Measurements from ENCODE around the gene TMEM236. TPM values are rescaled to one million over a fixed set of nuclear protein-coding genes. Genes with fewer than 3 reads are reported as not detected.

TMEM236 gene
- total and polyA plus RNA-seq, 9 of the 15 experiments (the other 6 are each of a cell fraction or from before 2014, with no cell fraction given): 0.04 to 0.13 (median 0.04) TPM; not detected in 4

- intact Hi-C loops (cut with micrococcal nuclease): no loop called here
- H3K27me3 ChIP-seq (ENCODE audit: control insufficient read depth in 2 of 2, insufficient read depth in 2 of 2, low read length in 2 of 2): peaks cover 20 to 55% of the 10 kb centered on the region in 2 experiments; a peak in 3 of 5 replicates
- H3K9ac ChIP-seq (ENCODE audit: insufficient read depth in 1 of 2, low read depth in 2 of 2, low read length in 2 of 2): no peak overlapping the region
- no peak overlapping the region for H3K4me3 ChIP-seq
- no peak overlapping the region for H3K27ac ChIP-seq (ENCODE audit: extremely low read depth, low read depth, low read length)
- H4K20me1 ChIP-seq (replicated peaks; ENCODE audit: control insufficient read depth, insufficient read depth, low read length): 0 out of 2 replicates have a peak, but pooled peaks cover 3% of the 10 kb centered on the region
- 0% methylated on average over 5 of the region's 5 CpGs for WGBS (ENCODE audit: insufficient coverage, low coverage, missing lambda C conversion rate)
- ATAC-seq: no peak
- no peaks in the 10 kb centered on the region for H3K36me3 ChIP-seq (ENCODE audit: control insufficient read depth, insufficient read depth, low read length)
- no peaks in the 10 kb centered on the region for H3K79me2 ChIP-seq (ENCODE audit: control insufficient read depth, insufficient read depth, low read length)
- H3K4me1 ChIP-seq (replicated peaks in 1 of 2; ENCODE audit: control insufficient read depth in 2 of 2, insufficient read depth in 2 of 2, low read length in 2 of 2): no peaks in the 10 kb centered on the region
- ChIA-PET POLR2A (interaction anchor here (0.6 kb wide), 1 partner anchor 156 kb away, joined by 3 read pairs; no protein-coding TSS in a partner anchor), CTCF (ENCODE audit: low intra/inter-chr PET ratio) (no interaction called here)
- no peak for DNase-seq (ENCODE audit: extremely low read depth in 1 of 4, low spot score in 3 of 4)
- H2AFZ ChIP-seq (ENCODE audit: low read depth, low read length): no peak overlapping the region
- H3K9me3 ChIP-seq (replicated peaks; ENCODE audit: control insufficient read depth, insufficient read depth, low read depth, low read length): no peaks in the 10 kb centered on the region
- no peak for FAIRE-seq
- BruUV-seq (replicated peaks): no TSS peak
- no peak overlapping the region for H3K4me2 ChIP-seq (ENCODE audit: insufficient read depth, low read length)
- no peaks in the 10 kb centered on the region for H3K9me1 ChIP-seq (ENCODE audit: control insufficient read depth, insufficient read depth, low read length)
- in situ Hi-C loops (cut with MboI): no loop called here
- TF ChIP-seq, protein P1, sequence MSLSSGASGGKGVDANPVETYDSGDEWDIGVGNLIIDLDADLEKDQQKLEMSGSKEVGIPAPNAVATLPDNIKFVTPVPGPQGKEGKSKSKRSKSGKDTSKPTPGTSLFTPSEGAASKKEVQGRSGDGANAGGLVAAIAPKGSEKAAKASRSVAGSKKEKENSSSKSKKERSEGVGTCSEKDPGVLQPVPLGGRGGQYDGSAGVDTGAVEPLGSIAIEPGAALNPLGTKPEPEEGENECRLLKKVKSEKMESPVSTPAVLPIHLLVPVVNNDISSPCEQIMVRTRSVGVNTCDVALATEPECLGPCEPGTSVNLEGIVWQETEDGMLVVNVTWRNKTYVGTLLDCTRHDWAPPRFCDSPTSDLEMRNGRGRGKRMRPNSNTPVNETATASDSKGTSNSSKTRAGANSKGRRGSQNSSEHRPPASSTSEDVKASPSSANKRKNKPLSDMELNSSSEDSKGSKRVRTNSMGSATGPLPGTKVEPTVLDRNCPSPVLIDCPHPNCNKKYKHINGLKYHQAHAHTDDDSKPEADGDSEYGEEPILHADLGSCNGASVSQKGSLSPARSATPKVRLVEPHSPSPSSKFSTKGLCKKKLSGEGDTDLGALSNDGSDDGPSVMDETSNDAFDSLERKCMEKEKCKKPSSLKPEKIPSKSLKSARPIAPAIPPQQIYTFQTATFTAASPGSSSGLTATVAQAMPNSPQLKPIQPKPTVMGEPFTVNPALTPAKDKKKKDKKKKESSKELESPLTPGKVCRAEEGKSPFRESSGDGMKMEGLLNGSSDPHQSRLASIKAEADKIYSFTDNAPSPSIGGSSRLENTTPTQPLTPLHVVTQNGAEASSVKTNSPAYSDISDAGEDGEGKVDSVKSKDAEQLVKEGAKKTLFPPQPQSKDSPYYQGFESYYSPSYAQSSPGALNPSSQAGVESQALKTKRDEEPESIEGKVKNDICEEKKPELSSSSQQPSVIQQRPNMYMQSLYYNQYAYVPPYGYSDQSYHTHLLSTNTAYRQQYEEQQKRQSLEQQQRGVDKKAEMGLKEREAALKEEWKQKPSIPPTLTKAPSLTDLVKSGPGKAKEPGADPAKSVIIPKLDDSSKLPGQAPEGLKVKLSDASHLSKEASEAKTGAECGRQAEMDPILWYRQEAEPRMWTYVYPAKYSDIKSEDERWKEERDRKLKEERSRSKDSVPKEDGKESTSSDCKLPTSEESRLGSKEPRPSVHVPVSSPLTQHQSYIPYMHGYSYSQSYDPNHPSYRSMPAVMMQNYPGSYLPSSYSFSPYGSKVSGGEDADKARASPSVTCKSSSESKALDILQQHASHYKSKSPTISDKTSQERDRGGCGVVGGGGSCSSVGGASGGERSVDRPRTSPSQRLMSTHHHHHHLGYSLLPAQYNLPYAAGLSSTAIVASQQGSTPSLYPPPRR (CRISPR knock-in tag; IDR thresholded peaks at IDR 0.05; ENCODE audit: borderline replicate concordance): no peak
- TF ChIP-seq HEY1 (CRISPR knock-in tag; IDR thresholded peaks at IDR 0.05; ENCODE audit: borderline replicate concordance) (no peak), ZNF780A (CRISPR knock-in tag; IDR thresholded peaks at IDR 0.05) (no peak), ESRRB (CRISPR knock-in tag; IDR thresholded peaks at IDR 0.05; ENCODE audit: borderline replicate concordance) (no peak), ZNF175 (CRISPR knock-in tag; IDR thresholded peaks at IDR 0.05; ENCODE audit: low read depth) (no peak), NFRKB (IDR thresholded peaks at IDR 0.05; ENCODE audit: low read depth) (no peak), RAD21 (CRISPR knock-in tag; conservative IDR thresholded peaks at IDR 0.05 in 1 of 2, IDR thresholded peaks at IDR 0.05 in 1 of 2) (no peak), E2F6 (IDR thresholded peaks at IDR 0.05; ENCODE audit: borderline replicate concordance in 1 of 2, extremely low read depth in 1 of 2, insufficient read depth in 1 of 2, insufficient read length in 1 of 2, low read depth in 1 of 2, low read length in 1 of 2, poor library complexity in 1 of 2, severe bottlenecking in 1 of 2) (no peak), HMGXB4 (CRISPR knock-in tag; IDR thresholded peaks at IDR 0.05) (no peak), GATA2 (CRISPR knock-in tag; IDR thresholded peaks at IDR 0.05) (no peak), PPARD (CRISPR knock-in tag; IDR thresholded peaks at IDR 0.05) (no peak)
These were observed 63.0 kb downstream of the TMEM236 start for GRCh38 chr10:17814973-17815372.
